GM19193 (cell line): ENCODE data around the gene NBPF4.

Experiments
- POLR2A ChIP-seq: IDR thresholded peaks from 4 replicates; pipeline ENCODE4 v1.6.1; 2011; ENCODE audit not compliant: insufficient read depth, insufficient read length; ENCODE audit errors: extremely low read depth

NBPF4 gene

DNA sequence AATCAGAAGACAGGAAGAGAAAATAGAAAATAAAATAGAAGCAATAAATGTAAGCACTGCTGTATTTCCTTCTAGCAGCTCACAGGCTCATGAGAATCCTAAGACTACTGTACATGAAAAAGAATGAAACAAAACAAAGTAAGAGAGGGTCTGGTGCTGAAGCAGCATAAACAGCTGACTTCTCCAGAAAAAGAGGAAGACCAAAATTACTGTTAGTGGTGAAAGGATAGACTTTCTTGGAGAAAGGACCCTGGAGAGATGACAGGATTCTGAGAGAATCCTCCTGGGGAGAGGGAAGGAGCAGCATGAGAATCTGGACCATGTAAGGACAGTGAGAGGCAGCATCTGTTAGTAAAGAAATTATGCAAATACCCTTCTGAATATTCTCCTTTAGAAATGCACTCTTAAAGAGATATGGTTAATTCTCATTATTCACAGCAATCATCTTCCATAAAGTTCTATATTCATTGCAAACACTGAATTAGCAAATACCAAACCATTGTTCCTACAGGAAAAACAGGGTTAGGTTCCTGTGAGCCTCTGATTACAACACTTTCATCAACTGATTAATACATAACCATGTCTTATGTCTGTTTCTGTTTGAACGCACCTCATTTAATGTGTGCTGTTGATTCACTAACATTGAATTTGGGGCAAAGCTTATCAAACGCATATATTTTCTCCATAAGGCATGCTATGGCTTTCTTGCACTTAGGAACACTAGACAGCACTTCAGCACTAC lies 60.7 kb downstream of the NBPF4 start:
- TF ChIP-seq POLR2A = no peak

DNA sequence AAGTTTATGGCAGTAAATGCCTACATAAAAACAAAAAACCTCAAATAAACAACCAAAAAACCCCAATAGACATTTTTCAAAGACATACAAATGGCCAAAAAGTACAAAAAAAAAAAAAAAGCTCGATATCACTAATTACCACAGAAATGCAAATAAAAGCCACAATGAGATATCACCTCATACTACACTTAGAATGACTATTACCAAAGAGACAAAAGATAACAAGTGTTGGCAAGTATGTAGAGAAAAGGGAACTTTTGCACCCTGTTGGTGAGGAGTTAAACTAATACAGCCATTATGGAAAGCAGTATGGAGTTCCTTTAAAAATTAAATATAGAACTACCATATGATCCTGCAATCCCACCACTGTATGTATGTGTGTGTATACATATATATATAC lies 64.9 kb downstream of the NBPF4 start:
- TF ChIP-seq POLR2A = no peak
